GM18498 (cell line): ENCODE data around the gene LMBRD1.
"Not testable (repeated sequence)": the region's sequence is repeated elsewhere in the genome, so short reads cannot be mapped to it uniquely, and the experiment has no call there.

Experiments used
- ATAC-seq: cut with Tn5 transposase; IDR thresholded peaks from one replicate; pipeline ENCODE4 v1.9.1; 2021; ENCODE audit warnings: mild to moderate bottlenecking, moderate library complexity; ENCODE audit not compliant: unreplicated experiment

The LMBRD1 gene

GRCh38 chr6:69756366-69756765 is 40.4 kb downstream of the LMBRD1 start:
- no peak for ATAC-seq

GRCh38 chr6:69735027-69735426 is 61.8 kb downstream of the LMBRD1 start:
- no peak for ATAC-seq

- peak; percentile 75 for ATAC-seq
Measured at GRCh38 chr6:69732640-69733039, 64.2 kb downstream of the LMBRD1 start.

- ATAC-seq: no peak
Measured at GRCh38 chr6:69732045-69732444, 64.8 kb downstream of the LMBRD1 start.

GRCh38 chr6:69729870-69730449 is 66.8 kb downstream of the LMBRD1 start:
- ATAC-seq: no peak

GRCh38 chr6:69722683-69723082 is 74.1 kb downstream of the LMBRD1 start:
- no peak for ATAC-seq

GRCh38 chr6:69719602-69720193 is 77.1 kb downstream of the LMBRD1 start:
- ATAC-seq: peak; percentile 80

GRCh38 chr6:69706724-69707123 is 90.1 kb downstream of the LMBRD1 start:
- no peak for ATAC-seq

- ATAC-seq: no peak
Measured at GRCh38 chr6:69705954-69706353, 90.9 kb downstream of the LMBRD1 start.

- no peak for ATAC-seq
Measured at GRCh38 chr6:69704916-69705315, 91.9 kb downstream of the LMBRD1 start.

GRCh38 chr6:69699655-69700054 is 97.2 kb downstream of the LMBRD1 start:
- ATAC-seq: no peak

- ATAC-seq: peak; percentile 55
Measured at GRCh38 chr6:69696273-69696672, 100.5 kb downstream of the LMBRD1 start.

- no peak for ATAC-seq
Measured at GRCh38 chr6:69693762-69694161, 103.0 kb downstream of the LMBRD1 start.

GRCh38 chr6:69690986-69691385 is 105.8 kb downstream of the LMBRD1 start:
- no peak for ATAC-seq

GRCh38 chr6:69680302-69680701 is 116.5 kb downstream of the LMBRD1 start:
- ATAC-seq: no peak

- ATAC-seq: no peak
Measured at GRCh38 chr6:69673298-69673697, 123.5 kb downstream of the LMBRD1 start.

- no peak for ATAC-seq
Measured at GRCh38 chr6:69668916-69669315, 127.9 kb downstream of the LMBRD1 start.

- ATAC-seq: not testable (repeated sequence)
Measured at GRCh38 chr6:69666779-69667178, 130.0 kb downstream of the LMBRD1 start.

GRCh38 chr6:69665437-69665836 is 131.4 kb downstream of the LMBRD1 start:
- no peak for ATAC-seq

- ATAC-seq: no peak
Measured at GRCh38 chr6:69664551-69664950, 132.3 kb downstream of the LMBRD1 start.

- no peak for ATAC-seq
Measured at GRCh38 chr6:69663215-69663614, 133.6 kb downstream of the LMBRD1 start.

GRCh38 chr6:69650703-69651102 is 146.1 kb downstream of the LMBRD1 start:
- no peak for ATAC-seq

- no peak for ATAC-seq
Measured at GRCh38 chr6:69647726-69648125, 149.1 kb downstream of the LMBRD1 start.
